Esophagus muscularis mucosa (tissue), 3 donors: ENCODE data around the gene BRD7.

Experiments
- CTCF ChIP-seq, 3 experiments: fragments of 200-600 bp in 2 of 3; fragments of 450-650 bp in 1 of 3; sonication (generic) in 2 of 3; IDR thresholded peaks; one replicate each; pipeline ENCODE4 v1.5.1; 2017 to 2019; ENCODE audit warnings: antibody characterized with exemption in 3 of 3, mild to moderate bottlenecking in 2 of 3, moderate library complexity in 1 of 3
- POLR2A ChIP-seq: fragments of 450-650 bp; IDR thresholded peaks from one replicate; pipeline ENCODE4 v1.6.1; 2017; ENCODE audit warnings: antibody characterized with exemption, moderate library complexity, mild to moderate bottlenecking, low read depth

- no peak for TF ChIP-seq CTCF (IDR thresholded peaks at IDR 0.05)
- TF ChIP-seq POLR2A, result no peak
These were observed 90.5 kb downstream of the BRD7 start for GRCh38 chr16:50278251-50278650.
